NK-92 treated with Interleukin-12 subunit alpha and Interleukin-12 subunit beta, amount 100 ng/mL, for 24 hours (cell line): ENCODE results near the gene SLC19A1.
"Not testable (repeated sequence)": the region's sequence is repeated elsewhere in the genome, so short reads cannot be mapped to it uniquely, and the experiment has no call there.

Source experiments
- DNase-seq: peaks from one replicate; lab custom pipeline; 2025; lab: John Stamatoyannopoulos, UW

The SLC19A1 gene

DNA sequence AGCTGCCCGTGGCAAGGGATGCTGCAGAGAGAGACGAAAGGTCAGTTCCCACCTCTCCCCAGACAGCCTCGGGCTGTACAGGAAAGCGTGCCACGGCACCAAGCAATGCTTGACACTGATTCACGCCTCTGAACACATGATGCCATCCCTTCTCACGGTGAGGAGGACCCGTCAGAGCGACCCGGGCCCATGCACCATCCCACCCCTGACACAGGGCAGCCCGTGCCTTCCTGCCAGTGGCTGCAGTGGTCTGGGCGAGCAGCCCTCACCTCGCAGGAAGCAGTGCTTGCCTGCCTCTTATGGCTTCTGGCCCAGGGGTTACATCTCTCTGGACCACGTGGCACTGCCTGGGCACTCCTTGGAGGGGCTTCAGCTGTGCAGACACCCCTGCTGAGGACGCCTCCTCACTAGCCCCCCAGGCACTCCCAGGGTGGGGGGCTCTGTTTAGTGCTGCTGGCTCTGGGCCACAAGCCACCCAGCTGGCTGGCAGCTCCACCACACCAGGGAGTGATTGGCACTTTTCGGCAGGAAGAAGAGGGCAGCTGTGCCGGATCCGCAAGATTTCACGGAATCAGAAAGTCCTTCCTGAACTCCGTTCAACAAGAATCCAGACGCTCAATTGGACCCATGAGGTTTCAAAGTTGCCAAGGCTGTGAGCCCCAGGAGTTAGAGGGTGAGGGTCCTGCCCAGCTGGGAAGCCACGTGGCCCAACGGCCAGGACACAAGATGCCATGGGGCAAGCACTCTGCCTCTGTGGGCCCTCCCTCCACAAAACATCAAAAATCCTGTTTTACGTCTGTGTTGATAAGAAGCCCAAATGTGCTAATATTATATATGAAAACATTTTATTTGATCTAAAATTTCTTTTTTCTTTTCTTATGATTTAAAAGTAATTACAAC is 34.8 kb upstream of the SLC19A1 start:
- no peak for DNase-seq

DNA sequence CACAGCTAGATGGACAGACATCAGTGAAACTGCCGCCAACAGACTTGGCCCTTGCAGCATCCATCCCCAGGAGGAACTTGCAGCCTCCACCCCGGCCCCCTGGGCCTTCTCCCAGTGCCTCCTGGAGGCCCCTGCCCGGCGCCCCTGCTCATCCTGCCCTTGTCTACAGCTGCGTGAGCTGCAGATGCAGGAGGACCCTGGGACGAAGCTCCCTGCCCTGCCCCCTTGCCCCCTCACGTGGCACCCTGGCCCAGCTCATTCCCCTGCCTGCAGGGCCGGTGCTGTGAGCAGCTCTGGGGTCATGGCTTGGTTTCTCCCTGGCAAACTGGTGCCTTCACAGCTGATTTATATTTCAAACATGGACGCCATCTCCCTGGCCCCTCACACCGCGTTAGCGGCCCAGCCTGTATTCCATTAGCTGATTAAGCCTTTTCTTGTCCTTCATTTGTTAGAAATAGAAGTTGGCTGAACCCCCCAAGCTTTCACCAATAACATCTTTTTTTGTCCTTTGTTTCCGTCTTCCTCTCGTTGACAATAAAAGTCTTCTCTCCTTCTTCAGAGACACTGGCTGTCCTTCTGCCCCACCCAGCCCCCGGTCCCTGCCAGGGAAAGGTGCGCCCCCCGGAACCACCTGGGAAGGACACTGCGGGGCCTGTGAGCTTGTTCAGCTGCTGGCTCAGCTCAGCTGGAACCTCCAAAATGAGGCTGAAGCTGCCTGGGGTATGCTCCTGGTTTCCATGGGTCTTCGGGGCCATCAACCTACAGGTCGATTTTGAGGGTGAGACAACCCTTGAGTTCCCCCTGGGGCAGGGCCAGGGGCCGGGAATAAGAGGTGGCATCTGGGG is 34.0 kb upstream of the SLC19A1 start:
- no peak for DNase-seq

DNA sequence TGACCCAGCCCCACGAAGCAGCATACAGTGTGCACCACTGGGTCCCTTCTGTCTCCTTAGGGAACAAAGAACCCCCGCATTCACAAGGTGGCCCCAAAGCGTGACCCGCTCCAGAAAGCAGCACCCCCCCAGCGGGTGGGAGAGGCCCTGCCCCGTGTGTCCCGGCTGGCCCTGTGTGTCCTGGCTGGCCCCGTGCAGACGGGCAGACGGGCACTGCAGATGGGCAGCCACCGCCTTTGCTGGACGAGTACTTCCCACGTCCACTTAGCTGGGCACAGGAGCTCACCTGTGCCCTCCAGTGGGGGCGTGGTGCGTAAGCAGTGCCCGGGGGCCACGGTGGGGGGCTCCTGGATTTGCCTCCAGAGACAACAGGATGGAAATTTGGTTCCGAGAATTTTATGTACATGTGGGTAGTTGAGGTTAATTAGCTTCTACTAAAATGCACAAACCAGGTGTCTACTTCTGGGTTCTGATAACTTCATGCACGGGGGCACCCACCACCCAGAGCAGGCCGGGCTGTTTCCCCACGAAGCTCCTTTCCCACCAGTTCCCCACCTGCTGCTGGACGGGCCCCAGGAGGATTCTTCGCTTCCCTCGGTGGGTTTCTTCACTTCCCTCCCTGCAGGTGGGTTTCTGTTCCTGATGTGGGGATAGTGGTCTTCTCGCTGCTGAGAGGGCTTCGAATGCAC is 33.2 kb upstream of the SLC19A1 start:
- DNase-seq = no peak

DNA sequence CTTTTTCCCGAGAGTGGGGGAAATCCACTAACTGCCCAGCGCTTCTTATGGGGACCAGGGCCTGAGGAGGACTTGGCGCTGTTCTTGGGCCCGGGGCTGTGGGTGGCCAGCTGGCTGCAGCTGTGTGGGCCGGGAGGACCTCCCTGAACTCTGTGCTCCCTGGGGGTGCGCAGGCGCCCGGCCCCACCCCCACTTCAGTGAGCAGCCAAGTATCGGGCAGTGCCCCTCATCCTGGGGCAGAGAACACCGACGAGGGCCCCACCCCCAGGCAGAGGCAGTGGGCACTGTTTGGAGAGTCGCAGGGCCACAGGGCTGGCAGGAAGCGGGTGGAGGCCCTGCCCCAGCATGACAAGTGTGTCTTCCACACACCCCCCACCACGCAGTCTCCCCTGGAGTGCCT is 32.5 kb upstream of the SLC19A1 start:
- no peak for DNase-seq

DNA sequence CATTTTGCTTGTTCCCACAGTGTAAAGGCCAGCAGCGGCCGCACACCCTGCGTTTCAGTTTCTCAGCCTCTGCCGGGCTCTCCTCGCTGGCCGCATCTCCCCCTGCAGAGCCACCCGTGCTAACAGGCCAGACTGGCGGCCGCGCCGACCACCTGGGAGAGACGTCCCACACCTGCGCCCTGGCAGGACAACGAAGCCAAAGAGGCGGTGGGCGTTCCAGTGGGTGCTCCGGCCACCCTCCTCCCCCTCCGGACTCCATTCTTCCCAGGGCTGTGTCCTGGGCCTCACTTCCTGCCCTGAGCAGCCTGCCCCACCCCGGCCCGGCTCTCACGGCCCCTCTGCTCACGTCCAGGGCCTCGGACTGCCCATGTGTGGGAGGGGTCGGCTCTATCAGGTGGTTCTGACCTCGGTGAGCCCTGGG is 31.9 kb upstream of the SLC19A1 start:
- DNase-seq = no peak

DNA sequence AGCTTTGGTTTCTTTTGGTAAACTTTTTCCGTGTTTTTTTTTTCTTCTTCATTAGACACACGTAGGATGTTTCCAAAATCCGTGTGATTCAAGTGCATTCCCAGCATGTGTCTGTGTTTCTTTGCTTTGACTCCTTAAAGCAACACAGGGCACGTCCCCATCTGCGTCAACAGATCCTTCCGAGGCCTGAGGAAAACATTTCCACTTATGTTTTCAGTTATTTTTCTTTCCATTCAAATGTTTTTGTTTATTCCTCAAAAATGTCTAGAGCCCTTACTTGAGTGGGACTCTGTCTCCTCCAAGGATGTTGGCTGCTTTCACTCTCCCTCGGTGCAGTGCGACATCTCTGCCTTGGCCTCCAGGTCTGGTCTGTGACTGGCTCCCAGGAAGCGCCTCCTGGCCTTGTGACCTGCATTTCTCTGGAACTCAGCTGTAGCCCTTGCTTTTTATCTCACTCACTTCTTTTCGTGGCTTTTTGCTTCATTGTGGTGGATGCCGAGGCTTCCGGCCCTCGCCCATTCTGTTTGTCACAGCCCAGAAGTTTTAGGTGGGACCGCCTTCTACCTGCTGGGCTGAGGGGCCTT is 31.3 kb upstream of the SLC19A1 start:
- no peak for DNase-seq

DNA sequence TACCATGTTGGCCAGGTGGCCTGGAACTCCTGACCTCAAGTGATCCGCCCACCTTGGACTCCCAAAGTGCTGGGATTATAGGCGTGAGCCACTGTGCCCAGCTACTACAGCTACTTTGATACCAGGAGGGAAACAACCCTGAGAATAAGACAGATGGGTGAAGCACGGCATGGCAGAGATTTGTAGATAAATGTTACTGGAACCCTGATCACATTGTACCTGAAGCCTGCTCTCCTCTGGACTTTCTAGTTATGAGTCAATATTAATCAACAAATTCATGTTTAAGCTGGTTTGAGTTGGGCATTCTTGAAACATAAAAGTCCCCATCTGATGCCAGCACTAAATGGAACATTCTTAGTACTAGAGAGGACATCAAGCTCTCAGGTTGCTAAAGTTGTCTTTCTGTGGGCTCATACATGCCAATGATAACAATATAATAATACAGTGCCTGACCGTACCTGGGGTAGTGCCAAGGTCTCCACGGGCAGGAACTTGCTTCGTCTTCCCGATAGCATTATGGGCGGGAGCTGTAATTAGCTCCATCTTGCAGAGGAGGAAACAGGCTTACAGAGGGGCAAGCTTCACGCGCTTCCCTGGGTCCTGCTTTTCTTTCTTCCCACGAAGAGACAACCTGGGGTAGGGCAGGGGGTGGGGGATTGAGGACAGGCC is 30.7 kb upstream of the SLC19A1 start:
- no peak for DNase-seq

DNA sequence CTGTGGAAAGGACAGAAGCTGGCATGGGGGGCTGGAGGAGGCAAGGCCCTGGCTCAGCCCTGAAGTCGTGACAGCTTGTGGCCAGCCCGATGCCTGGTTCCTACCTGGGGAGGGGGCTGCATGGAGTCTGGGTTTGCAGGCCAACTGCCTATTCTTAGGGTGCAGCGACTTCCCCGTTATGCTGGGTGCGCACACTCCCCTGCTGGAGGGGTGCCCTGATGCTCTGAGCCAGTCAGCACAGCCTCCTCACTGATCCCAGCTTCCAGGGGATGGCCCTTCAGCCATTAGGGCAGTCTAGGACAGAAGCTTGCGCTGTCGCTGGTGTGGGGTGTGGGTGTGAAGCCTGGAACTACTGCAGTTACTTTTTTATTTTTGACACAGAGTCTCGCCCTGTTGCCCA is 30.0 kb upstream of the SLC19A1 start:
- DNase-seq = no peak

DNA sequence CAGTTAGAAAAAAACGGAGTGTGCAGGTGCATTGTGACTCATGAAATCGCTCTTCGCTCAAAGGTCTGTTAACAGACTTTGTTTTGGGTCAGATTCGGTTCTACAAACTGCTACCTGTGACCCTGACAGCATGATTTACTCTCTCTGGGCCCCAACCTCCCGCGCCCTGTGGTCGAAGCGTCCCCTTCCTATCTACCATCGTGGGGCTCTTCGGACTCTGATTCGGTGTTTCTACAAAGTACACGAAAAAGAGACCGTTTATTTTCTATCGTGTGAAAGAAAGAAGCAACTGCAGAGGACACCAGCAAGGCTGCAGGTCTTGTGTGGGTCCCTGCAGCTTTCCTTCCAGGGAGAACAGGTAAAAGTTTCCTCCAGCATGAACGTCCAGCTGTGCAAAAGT is 29.4 kb upstream of the SLC19A1 start:
- no peak for DNase-seq

DNA sequence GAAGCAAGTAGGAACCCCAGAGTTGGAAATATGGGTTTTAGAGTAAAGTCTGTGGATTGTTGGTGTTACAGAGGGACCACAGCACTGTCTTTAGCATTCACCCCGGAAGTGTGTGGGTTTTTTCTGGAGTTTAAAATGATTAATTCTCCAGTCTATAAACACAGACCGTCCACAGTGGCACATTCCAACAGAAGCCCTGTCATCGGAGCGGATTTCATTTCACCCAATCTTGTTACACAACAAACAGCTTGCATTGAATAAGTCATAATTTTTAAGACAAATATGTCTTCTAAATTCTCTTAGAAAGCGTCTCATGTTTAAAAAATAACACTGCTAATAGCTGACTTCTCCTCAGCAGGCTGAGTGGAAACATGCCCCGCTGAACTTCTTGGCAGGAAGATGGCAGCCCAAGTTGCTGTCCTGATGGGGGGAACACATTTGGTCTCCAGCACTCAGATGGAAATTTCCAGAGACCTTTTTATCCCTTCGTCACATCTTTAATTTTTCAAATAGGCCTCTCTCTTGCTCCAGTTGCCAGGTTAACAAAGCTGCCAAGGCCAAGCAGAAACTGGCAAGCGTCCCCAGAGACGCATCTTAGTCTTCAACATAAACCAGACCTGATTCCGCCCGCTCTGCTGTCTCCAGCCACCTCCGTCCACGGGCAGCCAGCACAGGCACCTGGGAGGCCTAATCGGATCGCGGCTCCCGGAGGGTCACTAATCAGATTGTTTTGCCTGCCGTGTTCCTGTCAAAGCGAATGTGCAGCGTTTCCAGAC is 28.8 kb upstream of the SLC19A1 start:
- no peak for DNase-seq

DNA sequence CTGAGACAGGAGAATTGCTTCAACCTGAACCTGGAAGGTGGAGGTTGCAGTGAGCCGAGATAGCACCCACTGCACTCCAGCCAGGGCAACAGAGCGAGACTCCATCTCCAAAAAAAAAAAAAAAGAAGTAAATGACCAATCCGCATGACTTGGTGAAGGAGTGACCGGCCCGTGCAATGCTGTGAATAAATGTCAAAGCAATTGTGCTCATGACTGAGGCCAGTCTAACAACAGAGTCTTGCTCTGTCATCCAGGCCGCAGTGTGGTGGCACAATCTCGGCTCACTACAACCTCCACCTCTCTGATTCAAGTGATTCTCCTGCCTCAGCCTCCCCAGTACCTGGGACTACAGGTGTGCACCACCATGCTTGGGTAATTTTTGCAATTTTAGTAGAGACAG is 27.8 kb upstream of the SLC19A1 start:
- no peak for DNase-seq

DNA sequence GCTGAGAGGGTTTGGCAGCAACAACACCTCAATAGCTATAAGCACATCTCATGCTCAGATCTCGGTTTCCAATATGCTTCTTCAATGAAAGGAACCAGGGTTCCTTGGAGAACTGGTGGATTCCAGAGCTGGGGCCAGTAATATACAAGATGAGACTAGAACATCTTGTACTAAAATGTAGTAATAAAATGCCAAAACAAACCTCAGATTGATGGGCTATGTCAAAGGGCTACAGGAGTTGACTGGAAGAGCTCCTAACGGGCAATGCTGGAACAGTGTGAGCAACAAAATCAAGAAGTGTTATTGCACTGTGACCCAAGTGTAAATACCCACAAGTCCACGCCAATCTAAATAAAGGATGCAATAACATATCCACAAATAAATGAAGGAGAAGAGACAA is 26.1 kb upstream of the SLC19A1 start:
- no peak for DNase-seq

DNA sequence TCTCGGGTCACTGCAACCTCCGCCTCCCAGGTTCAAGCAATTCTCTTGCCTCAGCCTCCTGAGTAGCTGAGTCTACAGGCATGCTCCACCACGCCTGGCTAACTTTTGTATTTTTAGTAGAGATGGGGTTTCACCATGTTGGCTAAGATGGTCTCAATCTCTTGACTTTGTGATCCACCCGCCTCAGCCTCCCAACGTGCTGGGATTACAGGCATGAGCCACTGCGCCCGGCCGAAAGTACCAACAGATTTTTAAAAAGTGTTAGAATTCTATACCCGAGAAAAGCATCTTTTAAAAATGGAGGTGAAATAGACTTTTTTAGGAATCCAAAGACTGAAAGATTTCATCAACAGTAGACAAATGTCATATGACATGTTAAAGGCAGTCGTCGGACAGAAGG is 21.9 kb upstream of the SLC19A1 start:
- DNase-seq = not testable (repeated sequence)

DNA sequence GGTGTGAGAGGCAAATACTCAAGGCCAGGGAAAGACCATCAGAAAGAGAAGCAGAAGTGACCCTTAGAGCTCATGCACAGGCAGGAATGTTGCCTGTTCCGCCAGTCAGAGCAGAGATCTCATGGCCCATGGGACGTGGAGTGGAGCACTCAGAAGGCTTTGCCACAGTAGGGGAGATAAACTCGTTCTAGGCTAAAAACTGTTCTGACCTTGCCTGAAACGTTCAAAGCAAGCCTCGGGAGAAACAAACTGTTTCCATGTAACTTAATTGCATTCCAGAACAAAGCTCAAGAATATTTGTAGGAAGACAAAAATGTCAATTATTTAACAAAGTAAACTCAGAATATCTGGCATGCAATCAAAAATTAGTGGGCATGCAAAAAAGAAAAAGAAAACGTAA is 20.7 kb upstream of the SLC19A1 start:
- no peak for DNase-seq

DNA sequence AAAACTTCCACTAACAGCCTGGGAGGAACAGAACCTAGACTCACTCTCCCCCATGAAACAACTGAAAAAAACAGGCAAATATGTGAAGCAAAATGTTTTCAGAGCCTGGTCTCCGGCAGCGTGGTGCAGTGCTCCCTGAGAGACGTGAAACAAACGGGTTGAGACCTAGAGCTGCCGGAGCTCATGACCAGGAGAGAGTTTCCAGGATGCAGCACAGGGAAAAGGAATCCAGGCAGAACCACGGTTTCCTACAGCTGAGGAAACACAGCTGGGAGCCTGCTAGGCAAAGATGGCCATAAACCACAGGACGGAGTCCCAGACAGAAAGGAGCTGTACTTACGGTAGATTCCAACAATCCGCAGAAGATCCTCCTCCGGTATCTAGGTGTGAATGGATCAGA is 20.2 kb upstream of the SLC19A1 start:
- no peak for DNase-seq

DNA sequence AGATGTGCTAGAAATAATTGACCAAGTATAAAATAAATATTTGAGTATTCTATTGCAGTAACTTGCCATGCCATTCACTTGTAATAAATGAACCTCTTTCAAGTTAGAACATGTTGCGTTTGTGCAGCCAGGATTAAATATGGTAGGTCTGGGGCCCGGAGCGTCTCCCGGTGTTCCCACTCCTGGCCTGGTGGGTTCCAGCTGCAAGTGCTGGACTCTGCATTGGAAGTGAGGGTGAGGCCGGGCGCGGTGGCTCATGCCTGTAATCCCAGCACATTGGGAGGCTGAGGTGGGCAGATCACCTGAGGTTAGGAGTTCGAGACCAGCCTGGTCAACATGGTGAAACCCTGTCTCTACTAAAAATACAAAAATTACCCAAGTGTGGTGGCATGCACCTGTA is 19.0 kb upstream of the SLC19A1 start:
- not testable (repeated sequence) for DNase-seq

DNA sequence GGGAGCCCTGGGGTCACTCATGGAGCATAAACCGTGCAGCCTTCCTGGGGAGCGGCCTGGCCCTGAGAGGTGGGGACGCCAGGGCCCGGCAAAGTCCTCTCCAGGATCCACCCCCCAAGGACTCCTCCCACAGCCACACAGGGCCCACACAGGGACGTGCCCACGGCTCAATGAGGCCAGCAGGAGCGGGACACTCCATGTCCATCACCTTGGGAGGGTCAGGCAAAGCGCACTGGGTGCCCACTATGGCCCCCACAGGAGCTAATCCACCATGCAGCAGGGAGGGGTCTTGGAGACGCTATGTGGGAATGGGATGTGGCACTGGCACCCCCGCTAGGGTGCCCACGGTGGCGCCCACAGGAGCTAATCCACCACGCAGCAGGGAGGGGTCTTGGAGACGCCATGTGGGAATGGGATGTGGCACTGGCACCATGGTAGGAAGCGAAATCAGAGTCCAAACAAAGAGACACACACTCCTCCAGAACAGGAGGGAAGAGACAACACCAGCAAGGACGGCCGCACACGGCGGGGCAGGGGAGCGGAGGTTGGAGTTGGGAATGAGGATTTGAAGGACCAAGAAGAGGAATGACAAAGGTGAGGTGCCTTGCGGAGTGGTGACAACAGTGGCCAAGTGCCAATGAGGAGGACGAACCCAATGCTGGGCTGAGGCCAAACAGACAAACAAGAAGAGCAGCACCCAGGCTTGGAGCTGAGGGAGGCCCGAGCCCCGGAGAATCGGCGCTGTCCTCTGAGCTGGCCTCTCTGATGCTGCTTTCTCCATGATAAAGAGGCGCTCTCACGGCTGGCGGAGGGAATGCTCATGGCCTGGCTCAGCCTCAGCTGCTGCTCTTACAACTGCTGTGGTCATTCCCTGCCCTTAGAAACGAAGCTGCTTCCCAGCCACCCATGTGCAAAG is 18.1 kb upstream of the SLC19A1 start:
- no peak for DNase-seq

DNA sequence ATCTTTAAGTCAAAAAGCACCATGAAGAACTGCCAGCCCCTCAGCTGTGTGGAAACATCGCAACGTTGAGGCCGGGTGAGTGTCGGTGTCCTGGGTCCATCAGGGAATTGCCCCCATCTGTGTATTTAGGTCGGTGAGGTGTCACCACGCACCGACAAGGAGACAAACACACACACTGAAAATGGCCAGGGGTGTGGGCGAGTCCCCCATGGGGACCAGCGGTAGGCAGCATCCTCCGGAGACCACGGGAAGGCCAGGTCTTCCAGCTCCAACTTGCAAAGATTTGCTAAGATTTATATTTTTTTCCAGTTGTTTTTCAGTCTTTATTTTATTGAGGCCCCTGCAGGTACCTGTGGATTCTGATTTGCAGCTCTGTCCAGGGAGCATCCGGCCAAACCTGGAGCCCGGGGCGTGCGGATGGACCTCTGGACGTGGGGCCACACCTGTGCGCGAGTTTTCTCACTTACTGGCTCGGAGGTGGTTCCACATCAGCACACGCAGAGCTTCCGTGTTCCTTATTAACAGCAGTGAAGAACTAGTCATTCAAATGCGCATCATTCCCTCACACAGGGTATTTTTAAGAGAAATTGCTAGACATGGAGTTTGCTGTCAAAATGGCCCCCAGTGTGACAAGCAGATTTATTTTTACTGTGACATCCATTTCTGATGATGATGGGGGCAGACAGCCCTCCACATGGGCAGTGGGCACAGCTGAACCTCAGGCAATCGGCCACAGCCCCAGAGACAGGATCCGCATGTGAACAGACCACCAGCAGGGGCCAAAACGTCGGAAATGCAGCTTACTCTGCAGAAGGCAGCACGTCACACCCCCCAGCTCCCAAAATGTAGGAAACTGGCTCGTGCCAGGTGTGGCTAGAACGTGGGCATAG is 17.2 kb upstream of the SLC19A1 start:
- no peak for DNase-seq
